HepG2 (cell line): ENCODE results near the gene EMILIN1. TPM values are rescaled to one million over a fixed set of nuclear protein-coding genes. Genes with fewer than 3 reads are reported as not detected.

Experiments
- ARNT ChIP-seq: fragments of 450-650 bp; IDR thresholded peaks from 2 replicates; pipeline ENCODE4 v1.6.1; 2017
- CENPX ChIP-seq: sonication (generic); formaldehyde crosslinking; IDR thresholded peaks from 2 replicates; pipeline ENCODE4 v1.9.0; 2021; ENCODE audit warnings: mild to moderate bottlenecking, missing genetic modification reagents, moderate library complexity
- CREM ChIP-seq, 2 experiments: sonication (generic) in 1 of 2; formaldehyde crosslinking in 1 of 2; IDR thresholded peaks; 2 replicates each; pipeline versions ENCODE4 v1.4.0 to v1.6.1; 2016 to 2020; ENCODE audit warnings: antibody characterized with exemption in 1 of 2, mild to moderate bottlenecking in 1 of 2, missing genetic modification reagents in 1 of 2
- GLI4 ChIP-seq: sonication (generic); formaldehyde crosslinking; IDR thresholded peaks from 2 replicates; pipeline ENCODE4 v1.5.1; 2020; ENCODE audit warnings: missing genetic modification reagents, mild to moderate bottlenecking, moderate library complexity, borderline replicate concordance
- MBD4 ChIP-seq: IDR thresholded peaks from 2 replicates; pipeline ENCODE4 v1.6.1; 2012; ENCODE audit warnings: low read length, inconsistent platforms, borderline replicate concordance
- PHF20 ChIP-seq: sonication (generic); formaldehyde crosslinking; IDR thresholded peaks from 2 replicates; pipeline ENCODE4 v1.5.0; 2020; ENCODE audit warnings: mild to moderate bottlenecking, missing genetic modification reagents
- SRSF9 ChIP-seq: fragments of 200-400 bp; formaldehyde crosslinking; IDR thresholded peaks from 2 replicates; pipeline ENCODE4 v1.6.1; 2018; ENCODE audit warnings: borderline replicate concordance, mild to moderate bottlenecking, low read depth, low read length; ENCODE audit not compliant: insufficient read depth, poor library complexity, severe bottlenecking
- ZNF17 ChIP-seq: sonication (generic); formaldehyde crosslinking; IDR thresholded peaks from 2 replicates; pipeline ENCODE4 v1.5.0; 2020; ENCODE audit warnings: mild to moderate bottlenecking, missing genetic modification reagents
- ZNF441 ChIP-seq: sonication (generic); formaldehyde crosslinking; IDR thresholded peaks from 2 replicates; pipeline ENCODE4 v1.7.0; 2021; ENCODE audit warnings: missing genetic modification reagents, borderline replicate concordance
- ZNF775 ChIP-seq: sonication (generic); formaldehyde crosslinking; IDR thresholded peaks from 2 replicates; pipeline ENCODE4 v1.4.0; 2020; ENCODE audit warnings: missing genetic modification reagents, mild to moderate bottlenecking, moderate library complexity, borderline replicate concordance
- ZNF879 ChIP-seq: sonication (generic); formaldehyde crosslinking; IDR thresholded peaks from 2 replicates; pipeline ENCODE4 v1.8.1; 2023; ENCODE audit warnings: missing genetic modification reagents
- polyA plus RNA-seq, 8 experiments: library from polyadenylated mRNA; depleted of rRNA in 3 of 8; stranded (reverse) in 7 of 8; unstranded in 1 of 8; fragments of >200 nt; fragmentation: Illumina TruSeq in 4 of 8; extraction: Trizol in 4 of 8; gene quantifications; 2 replicates each; pipeline versions ENCODE4 v1.2.1 to v1.2.3, GENCODE V29; 2011 to 2016; ENCODE audit warnings: low read depth in 4 of 8, missing spikeins in 1 of 8, mixed read lengths in 1 of 8; ENCODE audit not compliant: insufficient read depth in 1 of 8
- total RNA-seq, 5 experiments: library from RNA; depleted of rRNA; stranded (reverse); fragments of >200 nt; fragmentation: Illumina TruSeq; extraction: Trizol; gene quantifications; 2 replicates each; pipeline ENCODE4 v1.2.3, GENCODE V29; 2016; ENCODE audit warnings: low read depth in 1 of 5
- TF ChIP-seq, protein P1 (sequence below): sonication (generic); formaldehyde crosslinking; IDR thresholded peaks from 2 replicates; pipeline ENCODE4 v1.9.0; 2021; ENCODE audit warnings: mild to moderate bottlenecking, missing genetic modification reagents
- TF ChIP-seq, protein P2 (sequence below): sonication (generic); formaldehyde crosslinking; IDR thresholded peaks from 2 replicates; pipeline ENCODE4 v1.4.0; 2020; ENCODE audit warnings: missing genetic modification reagents
- TF ChIP-seq, protein P3 (sequence below): IDR thresholded peaks from 2 replicates; pipeline ENCODE4 v1.6.1; 2016; ENCODE audit warnings: missing compliant biosample characterization, missing genetic modification reagents, borderline replicate concordance
- TF ChIP-seq, protein P4 (sequence below): sonication (generic); formaldehyde crosslinking; IDR thresholded peaks from 2 replicates; pipeline ENCODE4 v1.9.0; 2021; ENCODE audit warnings: missing genetic modification reagents, borderline replicate concordance

Gene EMILIN1
- total and polyA plus RNA-seq, 2 of the 13 experiments (the other 11 are each of a cell fraction or from before 2014, with no cell fraction given): 8.1 to 9.7 TPM

DNA sequence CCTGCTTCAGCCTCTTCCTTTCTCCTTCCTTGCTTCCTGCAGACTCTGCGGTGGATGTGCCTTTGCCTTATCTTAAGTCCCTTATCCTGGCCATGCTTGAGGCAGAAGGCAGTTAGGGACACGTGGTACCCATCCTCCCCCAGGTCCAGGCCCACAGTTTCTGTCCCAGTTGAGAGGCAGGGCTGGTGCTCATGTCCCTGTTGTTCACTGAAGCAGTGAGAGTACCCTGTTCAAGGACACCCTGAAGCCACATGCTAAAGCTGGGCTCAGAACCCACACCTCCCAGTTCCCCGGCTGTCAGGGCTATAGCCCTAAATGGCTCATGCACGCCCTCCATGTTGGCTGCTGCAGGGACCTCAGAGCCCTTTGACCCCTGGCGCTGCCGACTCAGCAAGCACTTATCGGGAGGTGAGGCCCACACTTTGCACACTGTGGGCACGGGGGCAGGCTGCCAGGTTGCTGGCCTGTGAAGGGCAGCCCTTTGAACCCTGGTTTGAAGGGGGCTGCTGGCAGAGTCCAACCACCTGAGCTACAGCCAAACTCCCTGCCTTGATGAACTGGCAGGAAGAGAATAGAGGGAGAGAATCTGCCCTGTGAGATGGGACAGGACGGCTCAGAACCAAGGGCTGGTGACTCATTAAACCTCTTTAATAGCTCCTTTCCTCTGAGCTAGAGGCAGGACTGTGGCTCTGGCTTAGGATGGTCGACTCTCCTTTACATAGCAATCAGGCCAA is 14.4 kb downstream of the EMILIN1 start (continued):
- TF ChIP-seq, protein P1, sequence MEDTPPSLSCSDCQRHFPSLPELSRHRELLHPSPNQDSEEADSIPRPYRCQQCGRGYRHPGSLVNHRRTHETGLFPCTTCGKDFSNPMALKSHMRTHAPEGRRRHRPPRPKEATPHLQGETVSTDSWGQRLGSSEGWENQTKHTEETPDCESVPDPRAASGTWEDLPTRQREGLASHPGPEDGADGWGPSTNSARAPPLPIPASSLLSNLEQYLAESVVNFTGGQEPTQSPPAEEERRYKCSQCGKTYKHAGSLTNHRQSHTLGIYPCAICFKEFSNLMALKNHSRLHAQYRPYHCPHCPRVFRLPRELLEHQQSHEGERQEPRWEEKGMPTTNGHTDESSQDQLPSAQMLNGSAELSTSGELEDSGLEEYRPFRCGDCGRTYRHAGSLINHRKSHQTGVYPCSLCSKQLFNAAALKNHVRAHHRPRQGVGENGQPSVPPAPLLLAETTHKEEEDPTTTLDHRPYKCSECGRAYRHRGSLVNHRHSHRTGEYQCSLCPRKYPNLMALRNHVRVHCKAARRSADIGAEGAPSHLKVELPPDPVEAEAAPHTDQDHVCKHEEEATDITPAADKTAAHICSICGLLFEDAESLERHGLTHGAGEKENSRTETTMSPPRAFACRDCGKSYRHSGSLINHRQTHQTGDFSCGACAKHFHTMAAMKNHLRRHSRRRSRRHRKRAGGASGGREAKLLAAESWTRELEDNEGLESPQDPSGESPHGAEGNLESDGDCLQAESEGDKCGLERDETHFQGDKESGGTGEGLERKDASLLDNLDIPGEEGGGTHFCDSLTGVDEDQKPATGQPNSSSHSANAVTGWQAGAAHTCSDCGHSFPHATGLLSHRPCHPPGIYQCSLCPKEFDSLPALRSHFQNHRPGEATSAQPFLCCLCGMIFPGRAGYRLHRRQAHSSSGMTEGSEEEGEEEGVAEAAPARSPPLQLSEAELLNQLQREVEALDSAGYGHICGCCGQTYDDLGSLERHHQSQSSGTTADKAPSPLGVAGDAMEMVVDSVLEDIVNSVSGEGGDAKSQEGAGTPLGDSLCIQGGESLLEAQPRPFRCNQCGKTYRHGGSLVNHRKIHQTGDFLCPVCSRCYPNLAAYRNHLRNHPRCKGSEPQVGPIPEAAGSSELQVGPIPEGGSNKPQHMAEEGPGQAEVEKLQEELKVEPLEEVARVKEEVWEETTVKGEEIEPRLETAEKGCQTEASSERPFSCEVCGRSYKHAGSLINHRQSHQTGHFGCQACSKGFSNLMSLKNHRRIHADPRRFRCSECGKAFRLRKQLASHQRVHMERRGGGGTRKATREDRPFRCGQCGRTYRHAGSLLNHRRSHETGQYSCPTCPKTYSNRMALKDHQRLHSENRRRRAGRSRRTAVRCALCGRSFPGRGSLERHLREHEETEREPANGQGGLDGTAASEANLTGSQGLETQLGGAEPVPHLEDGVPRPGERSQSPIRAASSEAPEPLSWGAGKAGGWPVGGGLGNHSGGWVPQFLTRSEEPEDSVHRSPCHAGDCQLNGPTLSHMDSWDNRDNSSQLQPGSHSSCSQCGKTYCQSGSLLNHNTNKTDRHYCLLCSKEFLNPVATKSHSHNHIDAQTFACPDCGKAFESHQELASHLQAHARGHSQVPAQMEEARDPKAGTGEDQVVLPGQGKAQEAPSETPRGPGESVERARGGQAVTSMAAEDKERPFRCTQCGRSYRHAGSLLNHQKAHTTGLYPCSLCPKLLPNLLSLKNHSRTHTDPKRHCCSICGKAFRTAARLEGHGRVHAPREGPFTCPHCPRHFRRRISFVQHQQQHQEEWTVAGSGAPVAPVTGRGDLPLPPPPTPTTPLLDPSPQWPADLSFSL: 0 out of 2 replicates have a peak, but pooled peaks have one; percentile 26
- peak; percentile 47; the same call in 1 of the 2 replicates for TF ChIP-seq CREM (IDR thresholded peaks at IDR 0.05)
- TF ChIP-seq CREM (CRISPR knock-in tag; IDR thresholded peaks at IDR 0.05): no peak
- TF ChIP-seq, protein P2, sequence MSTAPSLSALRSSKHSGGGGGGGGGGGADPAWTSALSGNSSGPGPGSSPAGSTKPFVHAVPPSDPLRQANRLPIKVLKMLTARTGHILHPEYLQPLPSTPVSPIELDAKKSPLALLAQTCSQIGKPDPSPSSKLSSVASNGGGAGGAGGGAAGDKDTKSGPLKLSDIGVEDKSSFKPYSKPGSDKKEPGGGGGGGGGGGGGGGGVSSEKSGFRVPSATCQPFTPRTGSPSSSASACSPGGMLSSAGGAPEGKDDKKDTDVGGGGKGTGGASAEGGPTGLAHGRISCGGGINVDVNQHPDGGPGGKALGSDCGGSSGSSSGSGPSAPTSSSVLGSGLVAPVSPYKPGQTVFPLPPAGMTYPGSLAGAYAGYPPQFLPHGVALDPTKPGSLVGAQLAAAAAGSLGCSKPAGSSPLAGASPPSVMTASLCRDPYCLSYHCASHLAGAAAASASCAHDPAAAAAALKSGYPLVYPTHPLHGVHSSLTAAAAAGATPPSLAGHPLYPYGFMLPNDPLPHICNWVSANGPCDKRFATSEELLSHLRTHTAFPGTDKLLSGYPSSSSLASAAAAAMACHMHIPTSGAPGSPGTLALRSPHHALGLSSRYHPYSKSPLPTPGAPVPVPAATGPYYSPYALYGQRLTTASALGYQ: peak; percentile 69; the same call in 1 of the 2 replicates
- no peak for TF ChIP-seq ARNT
- 0 out of 2 replicates have a peak, but pooled peaks have one; percentile 59 for TF ChIP-seq GLI4 (CRISPR knock-in tag)
- TF ChIP-seq CENPX (CRISPR knock-in tag): no peak
- TF ChIP-seq ZNF879 (CRISPR knock-in tag): no peak
- peak; percentile 98 for TF ChIP-seq ZNF775
- TF ChIP-seq, protein P3, sequence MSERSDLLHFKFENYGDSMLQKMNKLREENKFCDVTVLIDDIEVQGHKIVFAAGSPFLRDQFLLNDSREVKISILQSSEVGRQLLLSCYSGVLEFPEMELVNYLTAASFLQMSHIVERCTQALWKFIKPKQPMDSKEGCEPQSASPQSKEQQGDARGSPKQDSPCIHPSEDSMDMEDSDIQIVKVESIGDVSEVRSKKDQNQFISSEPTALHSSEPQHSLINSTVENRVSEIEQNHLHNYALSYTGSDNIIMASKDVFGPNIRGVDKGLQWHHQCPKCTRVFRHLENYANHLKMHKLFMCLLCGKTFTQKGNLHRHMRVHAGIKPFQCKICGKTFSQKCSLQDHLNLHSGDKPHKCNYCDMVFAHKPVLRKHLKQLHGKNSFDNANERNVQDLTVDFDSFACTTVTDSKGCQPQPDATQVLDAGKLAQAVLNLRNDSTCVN: peak; percentile 68; the same call in 1 of the 2 replicates
- TF ChIP-seq MBD4: no peak
- TF ChIP-seq ZNF17 (CRISPR knock-in tag): no peak
- TF ChIP-seq SRSF9: no peak
- TF ChIP-seq PHF20: 0 out of 2 replicates have a peak, but pooled peaks have one; percentile 56
- TF ChIP-seq, protein P4, sequence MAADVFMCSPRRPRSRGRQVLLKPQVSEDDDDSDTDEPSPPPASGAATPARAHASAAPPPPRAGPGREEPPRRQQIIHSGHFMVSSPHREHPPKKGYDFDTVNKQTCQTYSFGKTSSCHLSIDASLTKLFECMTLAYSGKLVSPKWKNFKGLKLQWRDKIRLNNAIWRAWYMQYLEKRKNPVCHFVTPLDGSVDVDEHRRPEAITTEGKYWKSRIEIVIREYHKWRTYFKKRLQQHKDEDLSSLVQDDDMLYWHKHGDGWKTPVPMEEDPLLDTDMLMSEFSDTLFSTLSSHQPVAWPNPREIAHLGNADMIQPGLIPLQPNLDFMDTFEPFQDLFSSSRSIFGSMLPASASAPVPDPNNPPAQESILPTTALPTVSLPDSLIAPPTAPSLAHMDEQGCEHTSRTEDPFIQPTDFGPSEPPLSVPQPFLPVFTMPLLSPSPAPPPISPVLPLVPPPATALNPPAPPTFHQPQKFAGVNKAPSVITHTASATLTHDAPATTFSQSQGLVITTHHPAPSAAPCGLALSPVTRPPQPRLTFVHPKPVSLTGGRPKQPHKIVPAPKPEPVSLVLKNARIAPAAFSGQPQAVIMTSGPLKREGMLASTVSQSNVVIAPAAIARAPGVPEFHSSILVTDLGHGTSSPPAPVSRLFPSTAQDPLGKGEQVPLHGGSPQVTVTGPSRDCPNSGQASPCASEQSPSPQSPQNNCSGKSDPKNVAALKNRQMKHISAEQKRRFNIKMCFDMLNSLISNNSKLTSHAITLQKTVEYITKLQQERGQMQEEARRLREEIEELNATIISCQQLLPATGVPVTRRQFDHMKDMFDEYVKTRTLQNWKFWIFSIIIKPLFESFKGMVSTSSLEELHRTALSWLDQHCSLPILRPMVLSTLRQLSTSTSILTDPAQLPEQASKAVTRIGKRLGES: peak; percentile 69; the same call in 1 of the 2 replicates
- TF ChIP-seq ZNF441: peak; percentile 25; the same call in 1 of the 2 replicates
